ENCODE data around the gene ZNF117.
"Not testable (repeated sequence)": the region's sequence is repeated elsewhere in the genome, so short reads cannot be mapped to it uniquely, and the experiment has no call there.

- not testable (repeated sequence) for TF ChIP-seq PATZ1 (CRISPR knock-in tag; IDR thresholded peaks at IDR 0.05; ENCODE audit: borderline replicate concordance); PPARA (CRISPR knock-in tag; IDR thresholded peaks at IDR 0.05; ENCODE audit: borderline replicate concordance); ZFP30 (CRISPR knock-in tag; IDR thresholded peaks at IDR 0.05); ZNF70 (CRISPR knock-in tag; IDR thresholded peaks at IDR 0.05); ZC3H10 (CRISPR knock-in tag; IDR thresholded peaks at IDR 0.05); ZFP3 (CRISPR knock-in tag; IDR thresholded peaks at IDR 0.05)
Measured at GRCh38 chr7:64950673-64951072, 40.2 kb downstream of the ZNF117 start.

All from SK-N-SH treated with all-trans-retinoic acid at 6 μM for 48 hours (cell line).